Esophagus squamous epithelium (tissue), 4 donors: ENCODE measurements around the gene COL16A1.

ENCODE experiments used
- POLR2A ChIP-seq, 4 donors: fragments of 450-650 bp; IDR thresholded peaks; one replicate each; pipeline ENCODE4 v1.6.1; 2017; ENCODE audit warnings: antibody characterized with exemption in 4 of 4, mild to moderate bottlenecking in 4 of 4, moderate library complexity in 3 of 4
- TF ChIP-seq, protein P1 (sequence below), 6 experiments: fragments of 450-650 bp in 4 of 6; fragments of 200-600 bp in 2 of 6; sonication (generic) in 2 of 6; IDR thresholded peaks; one replicate each; pipeline ENCODE4 v1.5.1; 2016 to 2019; ENCODE audit warnings: antibody characterized with exemption in 6 of 6, mild to moderate bottlenecking in 4 of 6, moderate library complexity in 4 of 6

DNA sequence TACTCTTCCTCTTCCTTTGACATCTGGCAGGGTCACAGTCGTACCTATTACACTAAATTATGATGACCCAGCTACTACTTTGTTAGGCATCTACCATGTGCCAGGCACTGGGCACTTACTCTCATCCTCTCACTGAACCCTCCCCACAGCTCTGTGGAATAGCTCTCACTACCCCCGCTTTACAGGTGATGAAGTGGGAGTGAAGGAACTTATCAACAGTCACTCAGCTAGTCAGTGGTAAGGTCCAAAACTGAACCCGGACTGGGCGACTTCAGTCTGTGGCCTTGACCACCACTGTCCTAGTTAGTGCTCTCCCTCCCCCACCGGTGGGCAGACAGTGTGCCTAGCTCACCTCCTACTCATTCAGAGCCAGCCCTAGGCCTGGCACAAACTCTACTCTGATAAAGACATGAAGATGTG is 48.0 kb upstream of the COL16A1 start:
- TF ChIP-seq, protein P1, sequence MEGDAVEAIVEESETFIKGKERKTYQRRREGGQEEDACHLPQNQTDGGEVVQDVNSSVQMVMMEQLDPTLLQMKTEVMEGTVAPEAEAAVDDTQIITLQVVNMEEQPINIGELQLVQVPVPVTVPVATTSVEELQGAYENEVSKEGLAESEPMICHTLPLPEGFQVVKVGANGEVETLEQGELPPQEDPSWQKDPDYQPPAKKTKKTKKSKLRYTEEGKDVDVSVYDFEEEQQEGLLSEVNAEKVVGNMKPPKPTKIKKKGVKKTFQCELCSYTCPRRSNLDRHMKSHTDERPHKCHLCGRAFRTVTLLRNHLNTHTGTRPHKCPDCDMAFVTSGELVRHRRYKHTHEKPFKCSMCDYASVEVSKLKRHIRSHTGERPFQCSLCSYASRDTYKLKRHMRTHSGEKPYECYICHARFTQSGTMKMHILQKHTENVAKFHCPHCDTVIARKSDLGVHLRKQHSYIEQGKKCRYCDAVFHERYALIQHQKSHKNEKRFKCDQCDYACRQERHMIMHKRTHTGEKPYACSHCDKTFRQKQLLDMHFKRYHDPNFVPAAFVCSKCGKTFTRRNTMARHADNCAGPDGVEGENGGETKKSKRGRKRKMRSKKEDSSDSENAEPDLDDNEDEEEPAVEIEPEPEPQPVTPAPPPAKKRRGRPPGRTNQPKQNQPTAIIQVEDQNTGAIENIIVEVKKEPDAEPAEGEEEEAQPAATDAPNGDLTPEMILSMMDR (IDR thresholded peaks at IDR 0.05): no peak
- no peak for TF ChIP-seq POLR2A (IDR thresholded peaks at IDR 0.05)
